MM.1S (cell line): ENCODE measurements around the gene PMM2.

ENCODE experiments used
- EZH2 ChIP-seq: fragments of 300-600 bp; sonication (generic); optimal IDR thresholded peaks from 2 replicates; pipeline ENCODE3; 2017; ENCODE audit warnings: low read depth, mild to moderate bottlenecking, antibody characterized with exemption, low read length, mixed read lengths
- EZH2phosphoT487 ChIP-seq: fragments of 300-600 bp; sonication (generic); IDR thresholded peaks from 2 replicates; pipeline ENCODE4 v1.6.1; 2018; ENCODE audit warnings: antibody characterized with exemption, low read length
- TF ChIP-seq, protein P1 (sequence below): fragments of 300-600 bp; sonication (generic); IDR thresholded peaks from 2 replicates; pipeline ENCODE4 v1.5.1; 2016; ENCODE audit warnings: antibody characterized with exemption, low read length, mixed read lengths

DNA sequence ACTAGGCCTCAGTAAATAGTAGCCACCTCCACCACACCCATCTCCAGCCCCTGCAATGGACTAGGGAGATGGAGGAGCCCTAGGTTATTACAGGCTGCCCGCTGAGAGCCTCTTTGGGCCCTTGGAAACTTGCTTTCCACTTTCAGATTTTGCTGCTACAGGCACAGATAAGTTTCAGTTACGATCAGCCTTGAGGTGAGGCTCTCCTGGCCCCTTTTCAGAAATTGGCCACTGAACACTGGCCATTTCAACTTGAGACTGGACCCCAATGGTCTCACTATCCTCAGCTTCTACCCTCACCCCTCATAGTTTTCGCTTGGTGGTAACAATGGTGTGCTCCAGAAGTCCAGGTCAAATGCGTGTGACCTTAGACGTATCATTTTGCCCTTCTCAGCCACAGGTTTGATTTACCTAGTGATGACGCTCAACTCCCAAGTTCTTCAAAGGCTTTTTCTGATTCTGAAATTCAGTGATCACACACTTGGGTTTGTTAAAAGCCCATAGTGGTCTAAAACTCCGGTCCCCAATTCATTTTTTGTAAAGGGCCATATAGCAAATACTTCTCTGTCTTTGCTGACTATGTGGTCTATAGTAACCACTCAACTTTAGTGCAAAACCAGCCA is 1.0 kb downstream of the PMM2 start:
- TF ChIP-seq, protein P1, sequence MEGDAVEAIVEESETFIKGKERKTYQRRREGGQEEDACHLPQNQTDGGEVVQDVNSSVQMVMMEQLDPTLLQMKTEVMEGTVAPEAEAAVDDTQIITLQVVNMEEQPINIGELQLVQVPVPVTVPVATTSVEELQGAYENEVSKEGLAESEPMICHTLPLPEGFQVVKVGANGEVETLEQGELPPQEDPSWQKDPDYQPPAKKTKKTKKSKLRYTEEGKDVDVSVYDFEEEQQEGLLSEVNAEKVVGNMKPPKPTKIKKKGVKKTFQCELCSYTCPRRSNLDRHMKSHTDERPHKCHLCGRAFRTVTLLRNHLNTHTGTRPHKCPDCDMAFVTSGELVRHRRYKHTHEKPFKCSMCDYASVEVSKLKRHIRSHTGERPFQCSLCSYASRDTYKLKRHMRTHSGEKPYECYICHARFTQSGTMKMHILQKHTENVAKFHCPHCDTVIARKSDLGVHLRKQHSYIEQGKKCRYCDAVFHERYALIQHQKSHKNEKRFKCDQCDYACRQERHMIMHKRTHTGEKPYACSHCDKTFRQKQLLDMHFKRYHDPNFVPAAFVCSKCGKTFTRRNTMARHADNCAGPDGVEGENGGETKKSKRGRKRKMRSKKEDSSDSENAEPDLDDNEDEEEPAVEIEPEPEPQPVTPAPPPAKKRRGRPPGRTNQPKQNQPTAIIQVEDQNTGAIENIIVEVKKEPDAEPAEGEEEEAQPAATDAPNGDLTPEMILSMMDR, result no peak
- TF ChIP-seq EZH2 (no peak), EZH2phosphoT487 (no peak)
